ENCODE data around the gene ASCL4. TPM values are rescaled to one million over a fixed set of nuclear protein-coding genes. Genes with fewer than 3 reads are reported as not detected.
"Not testable (repeated sequence)": the region's sequence is repeated elsewhere in the genome, so short reads cannot be mapped to it uniquely, and the experiment has no call there.

ASCL4 gene, protein sequence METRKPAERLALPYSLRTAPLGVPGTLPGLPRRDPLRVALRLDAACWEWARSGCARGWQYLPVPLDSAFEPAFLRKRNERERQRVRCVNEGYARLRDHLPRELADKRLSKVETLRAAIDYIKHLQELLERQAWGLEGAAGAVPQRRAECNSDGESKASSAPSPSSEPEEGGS
- not detected for total RNA-seq
- not detected for total RNA-seq (2013)
- 0 to 0.06 (median 0) reads per million in 29 experiments for total RNA-seq

- Mint-ChIP-seq H3K4me3 (peak within 1 kb of the TSS; percentile 25 to 59 (median 39)), H3K27ac (peak within 1 kb of the TSS in 1 of 2 donors; percentile 15), H3K27me3 (peaks cover 57 to 67% of the 10 kb centered on the region in 2 donors), H3K9me3 (no peaks in the 10 kb centered on the region), H3K4me1 (peaks cover 14 to 23% (median 18%) of the 10 kb centered on the region in 3 donors), H3K36me3 (peaks cover 3% of the 10 kb centered on the region)
- Histone ChIP-seq H3K36me3 (ENCODE audit: control insufficient read depth in 2 of 2, extremely low read depth in 1 of 2, insufficient read depth in 1 of 2, low read length in 1 of 2) (no peaks in the 10 kb centered on the region), H3K27ac (ENCODE audit: low read length) (no peak within 1 kb of the TSS), H3K4me1 (ENCODE audit: control insufficient read depth in 1 of 2, extremely low read depth in 1 of 2, insufficient read depth in 2 of 2, low read length in 2 of 2) (peaks cover 5 to 10% of the 10 kb centered on the region in 2 experiments), H3K9me3 (no peaks in the 10 kb centered on the region), H3K4me3 (ENCODE audit: control insufficient read depth in 1 of 2, extremely low read depth in 1 of 2, low read length in 1 of 2) (peak within 1 kb of the TSS in 1 of 2 donors; percentile 32), H3K27me3 (replicated peaks in 1 of 2; ENCODE audit: control insufficient read depth in 2 of 2, extremely low read depth in 1 of 2, insufficient read depth in 2 of 2, low read length in 1 of 2) (peaks cover 18 to 32% of the 10 kb centered on the region in 2 experiments)
- no peak for DNase-seq
- ATAC-seq (replicated peaks in 1 of 4) = no peak
- ChIA-PET POLR2A (no interaction called here), CTCF (interaction anchor here in 1 of 2 donors (0.5 kb wide), 1 partner anchor 147 kb away, joined by 3 read pairs; no protein-coding TSS in a partner anchor)
- WGBS (ENCODE audit: insufficient coverage) = 40% methylated on average over 1 of the region's 13 CpGs
Observed at GRCh38 chr12:107774349-107775029, at the start of gene ASCL4. TSS of gene ASCL4 (plus strand) at chr12:107774704. CDS start at chr12:107775219, 515 bp downstream.

- DNase-seq; ATAC-seq (replicated peaks in 1 of 4); H3K36me3 ChIP-seq (ENCODE audit: control insufficient read depth in 2 of 2, extremely low read depth in 1 of 2, insufficient read depth in 1 of 2, low read length in 1 of 2); H3K4me1 Mint-ChIP-seq; H3K27me3 Mint-ChIP-seq; H3K4me1 ChIP-seq (ENCODE audit: control insufficient read depth in 1 of 2, extremely low read depth in 1 of 2, insufficient read depth in 2 of 2, low read length in 2 of 2); H3K9me3 ChIP-seq; H3K9me3 Mint-ChIP-seq; H3K27ac Mint-ChIP-seq; H3K4me3 Mint-ChIP-seq; H3K27me3 ChIP-seq (replicated peaks in 1 of 2; ENCODE audit: control insufficient read depth in 2 of 2, extremely low read depth in 1 of 2, insufficient read depth in 2 of 2, low read length in 1 of 2); POLR2A ChIA-PET; H3K27ac ChIP-seq (ENCODE audit: low read length); H3K4me3 ChIP-seq (ENCODE audit: control insufficient read depth in 1 of 2, extremely low read depth in 1 of 2, low read length in 1 of 2); H3K36me3 Mint-ChIP-seq; CTCF ChIA-PET: not testable (repeated sequence)
- no CpG with 5 or more reads among the region's 1 CpG for WGBS (ENCODE audit: insufficient coverage)
Observed at GRCh38 chr12:107727327-107727726, 47.2 kb upstream of the ASCL4 start.

DNA sequence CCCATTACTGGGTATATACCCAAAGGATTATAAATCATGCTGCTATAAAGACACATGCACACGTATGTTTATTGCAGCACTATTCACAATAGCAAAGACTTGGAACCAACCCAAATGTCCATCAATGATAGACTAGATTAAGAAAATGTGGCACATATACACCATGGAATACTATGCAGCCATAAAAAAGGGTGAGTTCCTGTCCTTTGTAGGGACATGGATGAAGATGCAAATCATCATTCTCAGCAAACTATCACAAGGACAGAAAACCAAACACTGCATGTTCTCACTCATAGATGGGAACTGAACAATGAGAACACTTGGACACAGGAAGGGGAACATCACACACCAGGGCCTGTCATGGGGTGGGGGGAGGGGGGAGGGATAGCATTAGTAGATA, 46.8 kb upstream of the ASCL4 start:
- H3K36me3 ChIP-seq (ENCODE audit: control insufficient read depth in 2 of 2, extremely low read depth in 1 of 2, insufficient read depth in 1 of 2, low read length in 1 of 2); H3K27ac Mint-ChIP-seq; H3K27me3 Mint-ChIP-seq; H3K4me1 Mint-ChIP-seq; H3K9me3 Mint-ChIP-seq; H3K4me3 ChIP-seq (ENCODE audit: control insufficient read depth in 1 of 2, extremely low read depth in 1 of 2, low read length in 1 of 2); CTCF ChIA-PET; H3K27me3 ChIP-seq (replicated peaks in 1 of 2; ENCODE audit: control insufficient read depth in 2 of 2, extremely low read depth in 1 of 2, insufficient read depth in 2 of 2, low read length in 1 of 2); H3K27ac ChIP-seq (ENCODE audit: low read length); H3K36me3 Mint-ChIP-seq; ATAC-seq (replicated peaks in 1 of 4); H3K4me3 Mint-ChIP-seq; H3K4me1 ChIP-seq (ENCODE audit: control insufficient read depth in 1 of 2, extremely low read depth in 1 of 2, insufficient read depth in 2 of 2, low read length in 2 of 2); H3K9me3 ChIP-seq; POLR2A ChIA-PET; DNase-seq: not testable (repeated sequence)
- no CpG with 5 or more reads among the region's 1 CpG for WGBS (ENCODE audit: insufficient coverage)

DNA sequence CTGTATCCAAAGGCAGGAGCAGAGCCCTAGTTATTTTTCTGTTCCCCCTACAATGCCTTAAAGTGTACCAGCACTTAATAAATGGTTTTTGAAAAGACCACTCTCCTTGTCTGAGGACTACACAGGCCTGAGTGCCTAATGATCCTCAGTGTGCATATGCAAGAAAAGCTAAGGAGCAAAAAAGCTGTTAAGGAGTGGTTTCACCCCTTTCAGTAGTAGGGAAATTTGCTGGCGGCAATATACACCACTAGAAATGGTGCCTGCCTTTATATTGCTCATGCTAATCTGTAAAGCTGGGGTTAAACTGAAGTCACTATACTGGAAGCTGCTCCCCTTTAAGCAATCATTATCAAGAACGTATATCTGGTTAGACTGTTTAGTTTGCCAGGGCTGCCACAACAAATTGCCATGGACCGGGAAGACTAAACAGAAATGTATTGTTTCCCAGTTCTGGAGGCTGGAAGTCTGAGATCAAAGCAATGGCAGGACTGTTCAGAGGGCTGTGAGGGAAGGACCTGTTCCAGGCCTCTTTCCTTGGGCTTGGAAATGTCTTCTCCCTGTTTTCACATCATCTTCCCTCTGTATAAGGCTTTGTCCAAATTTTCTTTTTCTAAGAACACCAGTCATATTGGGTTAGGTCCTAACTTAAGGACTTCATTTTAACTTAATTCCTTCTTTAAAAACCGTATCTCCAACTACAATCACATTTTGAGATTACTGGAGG, 43.7 kb upstream of the ASCL4 start:
- Mint-ChIP-seq H3K27me3 (no peaks in the 10 kb centered on the region), H3K27ac (no peak overlapping the region), H3K4me3 (no peak overlapping the region), H3K36me3 (peaks cover 20% of the 10 kb centered on the region), H3K4me1 (no peaks in the 10 kb centered on the region), H3K9me3 (no peaks in the 10 kb centered on the region)
- DNase-seq (no peak), ATAC-seq (replicated peaks in 1 of 4) (no peak)
- Histone ChIP-seq H3K4me1 (ENCODE audit: control insufficient read depth in 1 of 2, extremely low read depth in 1 of 2, insufficient read depth in 2 of 2, low read length in 2 of 2) (no peaks in the 10 kb centered on the region), H3K27ac (ENCODE audit: low read length) (no peak overlapping the region), H3K36me3 (ENCODE audit: control insufficient read depth in 2 of 2, extremely low read depth in 1 of 2, insufficient read depth in 1 of 2, low read length in 1 of 2) (peaks cover 0 to 22% of the 10 kb centered on the region in 2 donors), H3K4me3 (ENCODE audit: control insufficient read depth in 1 of 2, extremely low read depth in 1 of 2, low read length in 1 of 2) (no peak overlapping the region), H3K27me3 (replicated peaks in 1 of 2; ENCODE audit: control insufficient read depth in 2 of 2, extremely low read depth in 1 of 2, insufficient read depth in 2 of 2, low read length in 1 of 2) (no peaks in the 10 kb centered on the region), H3K9me3 (no peaks in the 10 kb centered on the region)
- POLR2A ChIA-PET = no interaction called here
- CTCF ChIA-PET = no interaction called here
- 100% methylated on average over 2 of the region's 4 CpGs for WGBS (ENCODE audit: insufficient coverage)

DNA sequence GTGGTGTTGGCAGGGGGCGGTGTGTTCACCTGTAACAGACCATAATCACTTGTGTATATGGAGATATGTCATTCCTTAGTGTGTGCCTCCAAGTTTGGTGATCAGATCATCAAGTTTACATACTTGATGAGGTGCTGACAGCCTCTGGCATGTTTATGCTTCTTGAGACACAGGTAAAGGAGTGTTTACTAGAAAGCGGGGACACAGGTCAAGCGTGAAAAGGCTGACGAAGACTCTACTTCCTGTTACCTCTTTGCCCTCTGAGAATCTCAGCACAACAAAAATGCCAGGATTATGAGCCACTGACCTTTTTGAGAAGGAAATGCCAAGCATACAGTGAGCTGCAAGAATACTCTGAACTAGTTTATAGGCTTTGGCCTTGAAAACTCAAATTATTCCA, 43.1 kb upstream of the ASCL4 start:
- H3K4me3 ChIP-seq (ENCODE audit: control insufficient read depth in 1 of 2, extremely low read depth in 1 of 2, low read length in 1 of 2) = no peak overlapping the region
- peaks cover 25% of the 10 kb centered on the region for H3K36me3 Mint-ChIP-seq
- no peak overlapping the region for H3K27ac ChIP-seq (ENCODE audit: low read length)
- DNase-seq (peak in 1 of 35 experiments; percentile 1), ATAC-seq (replicated peaks in 1 of 4) (no peak)
- 80% methylated on average over 1 of the region's 4 CpGs for WGBS (ENCODE audit: insufficient coverage)
- no peaks in the 10 kb centered on the region for H3K4me1 ChIP-seq (ENCODE audit: control insufficient read depth in 1 of 2, extremely low read depth in 1 of 2, insufficient read depth in 2 of 2, low read length in 2 of 2)
- H3K4me3 Mint-ChIP-seq = no peak overlapping the region
- peaks cover 0 to 3% (median 0%) of the 10 kb centered on the region in 3 donors for H3K4me1 Mint-ChIP-seq
- H3K27ac Mint-ChIP-seq = no peak overlapping the region
- H3K9me3 Mint-ChIP-seq = no peaks in the 10 kb centered on the region
- CTCF ChIA-PET = no interaction called here
- no peaks in the 10 kb centered on the region for H3K9me3 ChIP-seq
- no peaks in the 10 kb centered on the region for H3K27me3 Mint-ChIP-seq
- POLR2A ChIA-PET = no interaction called here
- no peaks in the 10 kb centered on the region for H3K27me3 ChIP-seq (replicated peaks in 1 of 2; ENCODE audit: control insufficient read depth in 2 of 2, extremely low read depth in 1 of 2, insufficient read depth in 2 of 2, low read length in 1 of 2)
- H3K36me3 ChIP-seq (ENCODE audit: control insufficient read depth in 2 of 2, extremely low read depth in 1 of 2, insufficient read depth in 1 of 2, low read length in 1 of 2) = peaks cover 0 to 28% of the 10 kb centered on the region in 2 donors

GRCh38 chr12:107732365-107732764, 42.1 kb upstream of the ASCL4 start:
- ATAC-seq (replicated peaks in 1 of 4) (no peak), DNase-seq (no peak)
- Mint-ChIP-seq H3K27me3 (no peaks in the 10 kb centered on the region), H3K4me3 (no peak overlapping the region), H3K27ac (no peak overlapping the region), H3K36me3 (peaks cover 35% of the 10 kb centered on the region), H3K9me3 (no peaks in the 10 kb centered on the region), H3K4me1 (peaks cover 2 to 12% (median 8%) of the 10 kb centered on the region in 3 donors)
- peaks cover 0 to 36% of the 10 kb centered on the region in 2 donors for H3K36me3 ChIP-seq (ENCODE audit: control insufficient read depth in 2 of 2, extremely low read depth in 1 of 2, insufficient read depth in 1 of 2, low read length in 1 of 2)
- H3K9me3 ChIP-seq = no peaks in the 10 kb centered on the region
- no peak overlapping the region for H3K4me3 ChIP-seq (ENCODE audit: control insufficient read depth in 1 of 2, extremely low read depth in 1 of 2, low read length in 1 of 2)
- WGBS (ENCODE audit: insufficient coverage) = no CpG with 5 or more reads among the region's 3 CpGs
- H3K27me3 ChIP-seq (replicated peaks in 1 of 2; ENCODE audit: control insufficient read depth in 2 of 2, extremely low read depth in 1 of 2, insufficient read depth in 2 of 2, low read length in 1 of 2) = no peaks in the 10 kb centered on the region
- no peaks in the 10 kb centered on the region for H3K4me1 ChIP-seq (ENCODE audit: control insufficient read depth in 1 of 2, extremely low read depth in 1 of 2, insufficient read depth in 2 of 2, low read length in 2 of 2)
- POLR2A ChIA-PET = no interaction called here
- no peak overlapping the region for H3K27ac ChIP-seq (ENCODE audit: low read length)
- CTCF ChIA-PET = no interaction called here
